Astrocyte (in vitro differentiated cells and primary cell): ENCODE results near the gene CACNB2. TPM values are rescaled to one million over a fixed set of nuclear protein-coding genes. Genes with fewer than 3 reads are reported as not detected.
A peak's percentile ranks its signal among the peaks of the same experiment; 100 is the strongest.

Source experiments
- DNase-seq: peaks from one replicate; pipeline ENCODE4 v3.0.0-alpha.2; 2010; ENCODE audit warnings: low read depth
- FAIRE-seq: peaks from 2 replicates; lab custom pipeline; 2011; peaks lifted over from hg19 to GRCh38; lab: Jason Lieb, UNC
- H2AFZ ChIP-seq: 2 replicates; pipeline ENCODE4 v1.6.0; 2012; ENCODE audit warnings: low read depth, low read length, inconsistent platforms
- H3K27ac ChIP-seq: 2 replicates; pipeline ENCODE4 v1.5.1; 2011; ENCODE audit warnings: low read depth, low read length, inconsistent platforms
- H3K27me3 ChIP-seq: 2 replicates; pipeline ENCODE4 v1.6.0; 2011; ENCODE audit warnings: low read length, inconsistent platforms; ENCODE audit not compliant: insufficient read depth
- H3K36me3 ChIP-seq: 2 replicates; pipeline ENCODE4 v1.5.1; 2011; ENCODE audit warnings: low read length, inconsistent platforms; ENCODE audit not compliant: insufficient read depth
- H3K4me1 ChIP-seq: 2 replicates; pipeline ENCODE4 v1.5.1; 2011; ENCODE audit warnings: low read length, inconsistent platforms; ENCODE audit not compliant: insufficient read depth
- H3K4me2 ChIP-seq: 2 replicates; pipeline ENCODE4 v1.6.0; 2012; ENCODE audit warnings: low read length, inconsistent platforms
- H3K4me3 ChIP-seq: 2 replicates; pipeline ENCODE4 v1.5.1; 2011; ENCODE audit warnings: low read depth, mild to moderate bottlenecking, low read length, inconsistent platforms; ENCODE audit not compliant: insufficient read depth
- H3K79me2 ChIP-seq: 2 replicates; pipeline ENCODE4 v1.6.0; 2012; ENCODE audit warnings: mild to moderate bottlenecking, low read length, inconsistent platforms; ENCODE audit not compliant: insufficient read depth
- H3K9ac ChIP-seq: 2 replicates; pipeline ENCODE4 v1.6.0; 2012; ENCODE audit warnings: mild to moderate bottlenecking, low read length, inconsistent platforms
- H3K9me3 ChIP-seq: 2 replicates; pipeline ENCODE4 v1.5.1; 2012; ENCODE audit warnings: low read depth, mild to moderate bottlenecking, low read length, inconsistent platforms; ENCODE audit not compliant: insufficient read depth
- H4K20me1 ChIP-seq: 2 replicates; pipeline ENCODE4 v1.6.0; 2012; ENCODE audit warnings: low read length, inconsistent platforms; ENCODE audit not compliant: insufficient read depth
- H3K27ac Mint-ChIP-seq: one replicate; pipeline ENCODE4 v1.8.0; 2021; ENCODE audit warnings: mild to moderate bottlenecking, mixed read lengths; ENCODE audit not compliant: unreplicated experiment
- H3K27me3 Mint-ChIP-seq: one replicate; pipeline ENCODE4 v1.8.0; 2021; ENCODE audit warnings: low read depth, mixed read lengths; ENCODE audit not compliant: unreplicated experiment
- H3K36me3 Mint-ChIP-seq: one replicate; pipeline ENCODE4 v1.8.0; 2021; ENCODE audit warnings: low read depth, mixed read lengths; ENCODE audit not compliant: unreplicated experiment
- H3K4me1 Mint-ChIP-seq: one replicate; pipeline ENCODE4 v1.8.0; 2021; ENCODE audit warnings: low read depth, mixed read lengths; ENCODE audit not compliant: unreplicated experiment
- H3K4me3 Mint-ChIP-seq: one replicate; pipeline ENCODE4 v1.8.0; 2021; ENCODE audit warnings: mild to moderate bottlenecking, moderate library complexity, mixed read lengths; ENCODE audit not compliant: unreplicated experiment
- H3K9me3 Mint-ChIP-seq: one replicate; pipeline ENCODE4 v1.8.0; 2021; ENCODE audit warnings: mild to moderate bottlenecking, mixed read lengths; ENCODE audit not compliant: unreplicated experiment
- CTCF ChIP-seq: IDR thresholded peaks from 2 replicates; pipeline ENCODE4 v1.5.1; 2011; ENCODE audit warnings: low read depth, mild to moderate bottlenecking, inconsistent platforms, low read length, moderate library complexity; ENCODE audit not compliant: insufficient read depth
- EZH2 ChIP-seq: IDR thresholded peaks from 2 replicates; pipeline ENCODE4 v1.6.1; 2012; ENCODE audit warnings: mild to moderate bottlenecking, low read length, inconsistent platforms; ENCODE audit not compliant: insufficient read depth
- total RNA-seq: library from RNA; stranded (reverse); gene quantifications from 2 replicates; pipeline ENCODE4 v1.2.1, GENCODE V29; 2021

The CACNB2 gene
- total RNA-seq, 1 donor from 2014 or later: 0.66 TPM

DNA sequence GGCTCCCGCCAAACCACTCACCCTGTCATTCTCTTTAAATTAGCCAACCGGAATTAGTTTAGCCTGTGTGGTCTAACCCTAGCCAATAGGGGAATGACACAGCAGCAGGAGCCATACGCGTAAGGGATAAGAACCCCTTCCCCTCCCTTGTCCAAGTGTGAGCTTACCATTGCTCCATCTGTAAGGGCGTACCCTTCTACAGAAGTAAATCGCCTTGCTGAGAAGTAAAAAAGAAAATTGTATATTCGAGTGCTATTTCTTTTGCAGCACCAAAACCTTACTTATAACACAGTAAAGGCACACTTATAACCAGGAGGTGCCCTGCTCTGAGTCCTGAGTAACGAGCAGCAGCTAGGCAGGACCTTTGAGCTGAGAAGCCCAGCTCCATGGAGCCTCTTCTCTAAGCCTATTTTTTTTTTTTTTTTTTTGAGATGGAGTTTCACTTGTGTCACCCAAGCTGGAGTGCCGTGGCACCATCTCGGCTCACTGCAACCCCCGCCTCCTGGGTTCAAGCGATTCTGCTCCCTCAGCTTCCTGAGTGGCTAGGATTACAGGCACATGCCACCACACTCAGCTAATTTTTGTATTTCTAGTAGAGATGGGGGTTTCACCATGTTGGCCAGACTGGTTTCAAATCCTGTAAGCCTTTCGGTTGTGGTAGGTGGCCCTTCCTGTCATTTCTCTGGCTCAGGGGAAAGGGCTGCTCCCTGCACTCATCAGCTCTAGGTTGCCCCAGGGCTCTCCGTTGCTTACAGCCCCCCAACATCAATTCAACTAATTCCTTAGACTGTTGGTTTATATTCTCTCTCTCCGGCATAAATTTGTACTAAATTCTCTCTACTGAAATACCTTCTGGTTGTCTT, 437.8 kb downstream of the CACNB2 start:
- Mint-ChIP-seq H3K36me3 (peaks cover 41% of the 10 kb centered on the region), H3K4me1 (peaks cover 12% of the 10 kb centered on the region), H3K27me3 (no peaks in the 10 kb centered on the region), H3K4me3 (peak overlapping the region; percentile 57), H3K27ac (no peak overlapping the region), H3K9me3 (peaks cover 19% of the 10 kb centered on the region)
- Histone ChIP-seq H3K4me2 (no peak overlapping the region), H3K27ac (no peak overlapping the region), H3K36me3 (peaks cover 3% of the 10 kb centered on the region), H3K79me2 (no peaks in the 10 kb centered on the region), H3K9ac (no peak overlapping the region), H4K20me1 (no peaks in the 10 kb centered on the region), H3K4me1 (peaks cover 4% of the 10 kb centered on the region), H3K9me3 (peaks cover 12% of the 10 kb centered on the region), H3K27me3 (no peaks in the 10 kb centered on the region), H3K4me3 (no peak overlapping the region), H2AFZ (no peak overlapping the region)
- DNase-seq (no peak), FAIRE-seq (no peak)
- TF ChIP-seq EZH2 (no peak), CTCF (no peak)

DNA sequence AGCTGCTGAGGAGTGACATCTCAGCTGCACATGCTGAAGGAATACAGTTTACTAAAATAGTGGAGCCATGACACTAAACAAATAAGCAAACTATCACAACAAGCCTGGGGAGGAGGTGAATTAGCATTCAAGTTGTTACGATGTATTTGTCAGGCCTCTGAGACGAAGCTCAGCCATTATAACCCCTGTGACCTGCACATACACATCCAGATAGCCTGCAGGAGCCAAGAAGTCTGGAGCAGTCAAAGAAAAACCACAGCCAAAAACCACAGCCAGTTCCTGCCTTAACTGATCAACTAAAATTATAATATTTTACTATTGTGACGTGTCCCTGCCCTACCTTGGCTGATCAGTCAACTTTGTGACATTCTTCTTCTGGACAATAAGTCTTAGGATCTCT, 442.6 kb downstream of the CACNB2 start:
- H3K27me3 ChIP-seq: no peaks in the 10 kb centered on the region
- H3K4me1 ChIP-seq: peaks cover 6% of the 10 kb centered on the region
- H3K9me3 ChIP-seq: peaks cover 9% of the 10 kb centered on the region
- H3K27ac ChIP-seq: no peak overlapping the region
- Mint-ChIP-seq H3K27me3 (no peaks in the 10 kb centered on the region), H3K9me3 (peaks cover 7% of the 10 kb centered on the region), H3K4me3 (no peak overlapping the region), H3K4me1 (peaks cover 17% of the 10 kb centered on the region), H3K27ac (no peak overlapping the region), H3K36me3 (peaks cover 35% of the 10 kb centered on the region)
- FAIRE-seq (no peak), DNase-seq (peak; percentile 31)
- no peak overlapping the region for H3K9ac ChIP-seq
- peaks cover 3% of the 10 kb centered on the region for H3K36me3 ChIP-seq
- no peak overlapping the region for H3K4me2 ChIP-seq
- H3K79me2 ChIP-seq: no peaks in the 10 kb centered on the region
- no peak overlapping the region for H3K4me3 ChIP-seq
- no peaks in the 10 kb centered on the region for H4K20me1 ChIP-seq
- H2AFZ ChIP-seq: no peak overlapping the region
- TF ChIP-seq CTCF: no peak
- TF ChIP-seq EZH2: no peak
